HL-60 (cell line): Measurements from ENCODE around the gene PARD3.

Experiments used
- GABPA ChIP-seq: IDR thresholded peaks from 2 replicates; pipeline ENCODE4 v1.6.1; 2012; ENCODE audit warnings: low read depth
- POLR2AphosphoS5 ChIP-seq: IDR thresholded peaks from 2 replicates; pipeline ENCODE4 v1.6.1; 2012; ENCODE audit warnings: low read depth

GRCh38 chr10:34706147-34706546 lies 108.9 kb downstream of the PARD3 start:
- TF ChIP-seq GABPA (no peak), POLR2AphosphoS5 (no peak)
